ENCODE measurements around the gene TCF7. TPM values are rescaled to one million over a fixed set of nuclear protein-coding genes. Genes with fewer than 3 reads are reported as not detected.

TCF7 gene
- polyA plus RNA-seq (2013): 10.2 and 10.8 TPM in 2 replicates

DNA sequence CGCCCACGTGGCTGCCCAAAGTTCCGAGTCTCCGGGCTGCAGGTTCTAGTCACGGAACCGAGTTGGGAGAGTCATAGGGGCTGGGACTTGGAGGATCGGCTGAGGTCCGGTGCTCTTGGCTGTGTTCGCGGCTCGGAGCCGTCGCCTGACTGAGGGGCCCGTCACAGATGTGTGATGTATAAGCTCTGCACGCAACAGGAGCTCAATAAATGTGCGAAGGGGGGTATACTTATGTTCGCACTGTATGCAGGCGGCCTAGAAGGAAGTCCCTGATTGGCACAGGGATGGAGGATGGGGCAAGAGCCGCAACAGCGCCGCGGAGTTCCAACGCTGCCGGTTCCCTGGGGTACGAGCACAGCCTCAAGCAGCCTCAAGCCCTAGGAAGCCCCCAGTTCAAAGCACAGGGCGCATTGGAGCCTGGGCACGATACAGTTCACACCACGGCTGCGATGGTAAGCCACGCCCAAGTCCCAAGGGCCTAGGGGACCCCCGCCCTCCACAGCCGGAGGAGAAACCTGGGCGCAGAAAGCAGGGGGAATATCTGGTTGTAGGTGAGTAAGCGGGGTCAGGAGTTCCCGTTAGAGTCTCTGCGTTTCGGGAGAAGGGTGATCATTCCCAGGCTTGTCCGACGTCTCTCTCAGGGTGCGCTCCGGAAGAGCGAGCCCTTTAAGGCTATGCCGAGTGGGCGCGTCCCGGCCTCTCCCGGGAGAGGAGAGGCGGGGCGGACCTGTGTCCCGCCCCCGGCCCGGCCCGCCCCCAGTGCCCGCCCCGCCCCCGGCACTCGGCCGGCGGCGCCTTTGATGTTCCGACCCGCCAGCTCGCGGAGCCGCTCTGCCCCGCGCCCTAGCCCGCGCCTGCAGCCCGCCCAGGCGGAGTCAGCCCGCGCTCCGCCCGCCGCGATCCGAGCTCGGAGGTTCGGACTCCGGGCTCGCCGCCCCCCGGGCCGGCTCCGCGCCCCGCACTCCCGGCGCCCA is at the start of gene TCF7:
Gene TCF7 (plus strand): TSS at position 780 of the 974 bp plus-strand sequence. CDS start 226 bp downstream, outside the sequence.
- Histone ChIP-seq H4K12ac (ENCODE audit: low read depth, low read length) (peak within 1 kb of the TSS; percentile 33), H2BK12ac (ENCODE audit: low read length) (no peak within 1 kb of the TSS)

DNA sequence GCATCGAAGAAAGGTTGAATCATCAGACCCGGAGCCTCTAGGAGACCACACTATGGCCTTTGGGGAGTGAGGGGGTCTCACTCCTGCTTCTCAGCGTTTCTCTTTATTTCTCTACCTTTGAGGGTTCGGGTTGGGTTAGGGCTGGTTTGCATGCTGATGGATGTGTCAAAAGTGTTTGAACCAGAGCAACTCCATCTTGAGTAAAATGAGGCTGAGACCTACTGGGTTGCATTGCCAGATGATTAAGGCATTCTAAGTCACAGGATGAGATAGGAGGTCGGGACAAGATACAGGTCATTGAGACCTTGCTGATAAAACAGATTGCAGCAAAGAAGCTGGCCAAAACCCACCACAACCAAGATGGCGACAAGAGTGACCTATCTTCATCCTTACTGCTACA is 44.9 kb upstream of the TCF7 start:
- H2AK5ac ChIP-seq (ENCODE audit: low read length): no peak overlapping the region
- no peak for DNase-seq
- H2AFZ ChIP-seq (ENCODE audit: insufficient read depth, low read length, poor library complexity): no peak overlapping the region

More for the DNA sequence above, at the start of gene TCF7:
- Histone ChIP-seq H2AFZ (ENCODE audit: insufficient read depth, low read length, poor library complexity) (peak within 1 kb of the TSS; percentile 69), H4K91ac (ENCODE audit: low read depth, low read length) (peak within 1 kb of the TSS; percentile 69), H3K4me3 (ENCODE audit: low read depth, low read length) (peak within 1 kb of the TSS; percentile 82), H3K79me2 (ENCODE audit: control insufficient read depth, insufficient read depth, low read length, poor library complexity) (peaks cover 2% of the 10 kb centered on the region), H3K27me3 (ENCODE audit: insufficient read depth, low read length) (peaks cover 18% of the 10 kb centered on the region), H3K4ac (ENCODE audit: low read depth, low read length) (peak within 1 kb of the TSS; percentile 37), H3K23ac (ENCODE audit: low read length) (peak within 1 kb of the TSS; percentile 12), H3K18ac (ENCODE audit: low read length) (peak within 1 kb of the TSS; percentile 95), H4K8ac (ENCODE audit: low read depth, low read length) (peak within 1 kb of the TSS; percentile 86), H3K9ac (ENCODE audit: low read length) (peak within 1 kb of the TSS; percentile 80), H3K27ac (ENCODE audit: low read depth, low read length) (peak within 1 kb of the TSS; percentile 39), H3K36me3 (ENCODE audit: control insufficient read depth in 1 of 2, insufficient read depth in 2 of 2, low read length in 2 of 2) (peaks cover 3 to 4% of the 10 kb centered on the region in 2 experiments), H2BK5ac (ENCODE audit: low read depth, low read length, poor library complexity) (peak within 1 kb of the TSS; percentile 69), H3K4me2 (ENCODE audit: low read length) (peak within 1 kb of the TSS; percentile 88), H2BK120ac (ENCODE audit: insufficient read depth, low read length, poor library complexity) (peak within 1 kb of the TSS; percentile 83), H3K79me1 (ENCODE audit: low read length) (peaks cover 7% of the 10 kb centered on the region), H3K9me3 (ENCODE audit: insufficient read depth, low read depth, low read length) (peaks cover 4% of the 10 kb centered on the region), H2AK5ac (ENCODE audit: low read length) (no peak within 1 kb of the TSS), H3K4me1 (ENCODE audit: control insufficient read depth in 1 of 2, insufficient read depth in 2 of 2, low read length in 2 of 2) (peaks cover 10 to 15% of the 10 kb centered on the region in 2 experiments), H3K14ac (ENCODE audit: low read length) (peak within 1 kb of the TSS; percentile 84)
- DNase-seq: peak; percentile 60 to 82
- WGBS (ENCODE audit: extremely low coverage, insufficient coverage, insufficient read length): no CpG with 5 or more reads among the region's 90 CpGs

DNA sequence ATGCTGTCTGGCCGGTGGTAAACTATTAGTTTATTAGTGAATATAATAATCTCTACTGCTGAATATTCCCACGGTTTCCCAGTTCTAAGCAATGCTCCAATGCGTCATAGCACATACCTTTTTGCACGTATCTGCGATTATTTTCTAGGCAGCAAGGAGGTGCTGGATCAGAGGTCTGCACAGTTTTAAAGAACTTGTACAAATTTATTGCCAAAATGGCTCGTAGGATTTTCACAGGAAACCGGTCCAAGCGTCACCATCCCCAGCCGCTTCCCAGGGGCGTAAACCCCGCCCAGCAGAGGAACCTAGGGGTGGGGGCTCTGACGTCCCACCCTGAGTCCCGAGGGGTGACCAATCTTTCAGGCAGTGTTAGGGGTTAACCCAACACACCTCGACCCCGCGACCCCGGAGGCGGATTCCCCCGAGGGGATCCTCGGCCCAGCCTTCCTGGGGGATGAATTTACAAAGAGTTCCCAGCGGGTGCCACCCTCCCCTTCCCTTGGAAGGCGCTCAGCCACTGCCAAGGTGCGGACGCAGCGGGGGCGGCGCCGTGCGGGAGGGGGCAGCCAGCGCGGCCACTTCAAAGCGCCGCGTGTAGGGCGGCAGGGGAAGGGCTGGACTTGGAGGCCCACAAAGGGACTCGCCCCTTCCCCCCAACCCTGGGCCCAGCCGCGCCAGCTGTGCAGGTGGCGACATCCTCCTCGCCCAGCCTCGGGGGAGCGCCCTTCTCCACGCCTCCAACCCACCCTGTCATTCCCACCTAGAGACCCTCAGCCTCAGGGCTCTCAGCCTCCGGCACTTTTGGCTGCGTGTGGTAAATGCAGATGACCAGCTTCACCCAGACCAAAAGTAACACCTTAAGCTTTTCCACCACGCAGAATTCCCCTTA is 43.5 kb upstream of the TCF7 start:
- Histone ChIP-seq H3K79me1 (ENCODE audit: low read length) (no peaks in the 10 kb centered on the region), H3K9ac (ENCODE audit: low read length) (peak overlapping the region; percentile 54), H3K27ac (ENCODE audit: low read depth, low read length) (no peak overlapping the region), H3K36me3 (ENCODE audit: control insufficient read depth in 1 of 2, insufficient read depth in 2 of 2, low read length in 2 of 2) (no peaks in the 10 kb centered on the region), H2AFZ (ENCODE audit: insufficient read depth, low read length, poor library complexity) (peak overlapping the region; percentile 4), H4K91ac (ENCODE audit: low read depth, low read length) (no peak overlapping the region), H3K4ac (ENCODE audit: low read depth, low read length) (no peak overlapping the region), H3K4me1 (ENCODE audit: control insufficient read depth in 1 of 2, insufficient read depth in 2 of 2, low read length in 2 of 2) (peaks cover 6 to 8% of the 10 kb centered on the region in 2 experiments), H4K12ac (ENCODE audit: low read depth, low read length) (no peak overlapping the region), H2AK5ac (ENCODE audit: low read length) (no peak overlapping the region), H3K18ac (ENCODE audit: low read length) (no peak overlapping the region), H3K79me2 (ENCODE audit: control insufficient read depth, insufficient read depth, low read length, poor library complexity) (no peaks in the 10 kb centered on the region), H2BK120ac (ENCODE audit: insufficient read depth, low read length, poor library complexity) (no peak overlapping the region), H3K4me2 (ENCODE audit: low read length) (peak overlapping the region; percentile 75), H3K9me3 (ENCODE audit: insufficient read depth, low read depth, low read length) (no peaks in the 10 kb centered on the region), H3K27me3 (ENCODE audit: insufficient read depth, low read length) (no peaks in the 10 kb centered on the region), H3K23ac (ENCODE audit: low read length) (peak overlapping the region; percentile 89), H2BK12ac (ENCODE audit: low read length) (no peak overlapping the region), H3K4me3 (ENCODE audit: low read depth, low read length) (peak overlapping the region; percentile 62), H3K14ac (ENCODE audit: low read length) (no peak overlapping the region), H4K8ac (ENCODE audit: low read depth, low read length) (no peak overlapping the region), H2BK5ac (ENCODE audit: low read depth, low read length, poor library complexity) (no peak overlapping the region)
- peak in 1 of 2 donors; percentile 30 for DNase-seq
- no CpG with 5 or more reads among the region's 46 CpGs for WGBS (ENCODE audit: extremely low coverage, insufficient coverage, insufficient read length)

More for the DNA sequence above, 44.9 kb upstream of the TCF7 start:
- no peak overlapping the region for H3K9ac ChIP-seq (ENCODE audit: low read length)
- H4K12ac ChIP-seq (ENCODE audit: low read depth, low read length): no peak overlapping the region
- no CpG with 5 or more reads among the region's 6 CpGs for WGBS (ENCODE audit: extremely low coverage, insufficient coverage, insufficient read length)
- H3K27ac ChIP-seq (ENCODE audit: low read depth, low read length): no peak overlapping the region
- no peak overlapping the region for H3K18ac ChIP-seq (ENCODE audit: low read length)
- no peak overlapping the region for H2BK12ac ChIP-seq (ENCODE audit: low read length)
- no peaks in the 10 kb centered on the region for H3K79me2 ChIP-seq (ENCODE audit: control insufficient read depth, insufficient read depth, low read length, poor library complexity)
- no peak overlapping the region for H3K14ac ChIP-seq (ENCODE audit: low read length)
- peak overlapping the region; percentile 55 for H3K23ac ChIP-seq (ENCODE audit: low read length)
- H3K36me3 ChIP-seq (ENCODE audit: control insufficient read depth in 1 of 2, insufficient read depth in 2 of 2, low read length in 2 of 2): no peaks in the 10 kb centered on the region
- no peaks in the 10 kb centered on the region for H3K27me3 ChIP-seq (ENCODE audit: insufficient read depth, low read length)
- H3K4me1 ChIP-seq (ENCODE audit: control insufficient read depth in 1 of 2, insufficient read depth in 2 of 2, low read length in 2 of 2): peaks cover 6 to 8% of the 10 kb centered on the region in 2 experiments
- no peak overlapping the region for H3K4me3 ChIP-seq (ENCODE audit: low read depth, low read length)
- H3K79me1 ChIP-seq (ENCODE audit: low read length): no peaks in the 10 kb centered on the region
- H3K9me3 ChIP-seq (ENCODE audit: insufficient read depth, low read depth, low read length): no peaks in the 10 kb centered on the region
- no peak overlapping the region for H4K8ac ChIP-seq (ENCODE audit: low read depth, low read length)
- H3K4me2 ChIP-seq (ENCODE audit: low read length): no peak overlapping the region
- no peak overlapping the region for H2BK5ac ChIP-seq (ENCODE audit: low read depth, low read length, poor library complexity)
- H4K91ac ChIP-seq (ENCODE audit: low read depth, low read length): no peak overlapping the region
- H3K4ac ChIP-seq (ENCODE audit: low read depth, low read length): no peak overlapping the region
- no peak overlapping the region for H2BK120ac ChIP-seq (ENCODE audit: insufficient read depth, low read length, poor library complexity)

DNA sequence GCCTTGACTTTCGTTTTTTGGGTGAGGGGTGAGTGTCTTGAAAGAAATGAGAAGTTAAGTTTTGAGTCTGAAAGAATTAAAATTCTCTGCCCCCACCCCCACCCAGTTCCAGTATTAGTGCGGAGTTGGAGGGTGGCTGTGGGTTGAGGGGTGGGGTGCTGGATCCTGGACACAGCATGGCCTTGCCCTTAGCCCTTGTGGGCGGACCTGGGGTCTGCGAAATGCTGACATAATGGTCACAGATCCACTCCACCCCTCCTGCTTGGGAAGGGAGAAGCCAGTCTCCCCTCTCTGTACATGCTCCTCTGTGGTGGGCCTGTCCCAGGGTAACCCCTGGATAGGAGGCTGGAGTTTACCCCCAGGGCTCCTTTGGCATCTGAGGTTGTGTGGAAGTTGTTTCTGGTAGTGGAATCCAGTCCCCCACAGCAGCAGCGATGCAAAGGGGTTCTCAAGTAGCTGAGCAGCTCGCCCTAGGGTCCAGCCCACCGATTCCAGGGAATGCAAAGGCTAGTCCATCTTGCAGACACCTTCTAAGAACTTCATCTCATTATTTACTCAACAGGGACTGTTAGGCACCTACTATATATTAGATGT is 42.8 kb upstream of the TCF7 start:
- H2BK120ac ChIP-seq (ENCODE audit: insufficient read depth, low read length, poor library complexity): no peak overlapping the region
- H3K79me1 ChIP-seq (ENCODE audit: low read length): no peaks in the 10 kb centered on the region
- H3K23ac ChIP-seq (ENCODE audit: low read length): no peak overlapping the region
- H2AK5ac ChIP-seq (ENCODE audit: low read length): no peak overlapping the region
- no peak overlapping the region for H4K91ac ChIP-seq (ENCODE audit: low read depth, low read length)
- no peaks in the 10 kb centered on the region for H3K27me3 ChIP-seq (ENCODE audit: insufficient read depth, low read length)
- peak overlapping the region; percentile 75 for H3K4me2 ChIP-seq (ENCODE audit: low read length)
- DNase-seq: no peak
- no peak overlapping the region for H4K12ac ChIP-seq (ENCODE audit: low read depth, low read length)
- H3K4me1 ChIP-seq (ENCODE audit: control insufficient read depth in 1 of 2, insufficient read depth in 2 of 2, low read length in 2 of 2): peaks cover 6 to 8% of the 10 kb centered on the region in 2 experiments
- no peak overlapping the region for H3K14ac ChIP-seq (ENCODE audit: low read length)
- no peak overlapping the region for H3K4ac ChIP-seq (ENCODE audit: low read depth, low read length)
- H3K9me3 ChIP-seq (ENCODE audit: insufficient read depth, low read depth, low read length): no peaks in the 10 kb centered on the region
- WGBS (ENCODE audit: extremely low coverage, insufficient coverage, insufficient read length): no CpG with 5 or more reads among the region's 7 CpGs
- H3K4me3 ChIP-seq (ENCODE audit: low read depth, low read length): no peak overlapping the region
- no peak overlapping the region for H2BK5ac ChIP-seq (ENCODE audit: low read depth, low read length, poor library complexity)
- no peaks in the 10 kb centered on the region for H3K79me2 ChIP-seq (ENCODE audit: control insufficient read depth, insufficient read depth, low read length, poor library complexity)
- no peaks in the 10 kb centered on the region for H3K36me3 ChIP-seq (ENCODE audit: control insufficient read depth in 1 of 2, insufficient read depth in 2 of 2, low read length in 2 of 2)
- H3K18ac ChIP-seq (ENCODE audit: low read length): no peak overlapping the region
- no peak overlapping the region for H2AFZ ChIP-seq (ENCODE audit: insufficient read depth, low read length, poor library complexity)
- H3K9ac ChIP-seq (ENCODE audit: low read length): peak overlapping the region; percentile 54
- no peak overlapping the region for H4K8ac ChIP-seq (ENCODE audit: low read depth, low read length)
- H3K27ac ChIP-seq (ENCODE audit: low read depth, low read length): no peak overlapping the region
- no peak overlapping the region for H2BK12ac ChIP-seq (ENCODE audit: low read length)

All from trophoblast cell (in vitro differentiated cells and primary cell).